Measurements from ENCODE around the gene CCDC146.
"Not testable (repeated sequence)": the region's sequence is repeated elsewhere in the genome, so short reads cannot be mapped to it uniquely, and the experiment has no call there.

DNA sequence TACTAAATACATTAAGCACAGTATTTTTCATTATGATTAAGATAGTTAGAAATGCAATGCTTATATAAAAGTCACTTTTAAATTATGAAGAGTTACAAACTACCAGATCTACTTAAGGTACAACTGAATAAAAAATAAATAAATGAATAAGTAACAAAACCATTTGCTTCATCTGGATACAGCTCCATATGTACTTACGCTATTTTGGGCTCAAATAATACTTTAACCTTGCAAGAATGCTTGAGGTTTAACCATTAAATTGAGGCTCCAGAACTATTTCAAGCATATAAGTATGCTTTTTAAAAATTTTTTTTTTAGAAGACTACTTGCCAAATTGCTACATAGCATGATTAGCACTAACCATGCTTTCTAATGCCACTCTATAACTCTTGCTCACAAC lies 14.1 kb upstream of the CCDC146 start:
- not testable (repeated sequence) for TF ChIP-seq CTCF (conservative IDR thresholded peaks at IDR 0.05 in 1 of 2, IDR thresholded peaks at IDR 0.05 in 1 of 2; ENCODE audit: extremely low read depth in 1 of 2, insufficient read depth in 1 of 2, low read depth in 1 of 2, low read length in 2 of 2); EZH2 (IDR thresholded peaks at IDR 0.05; ENCODE audit: borderline replicate concordance, low read length)
